ENCODE measurements around the gene ANO3. TPM values are rescaled to one million over a fixed set of nuclear protein-coding genes. Genes with fewer than 3 reads are reported as not detected.

The ANO3 gene
- total and polyA plus RNA-seq, 4 donors = under 0.01 to 2.0 (median 0.40) TPM

DNA sequence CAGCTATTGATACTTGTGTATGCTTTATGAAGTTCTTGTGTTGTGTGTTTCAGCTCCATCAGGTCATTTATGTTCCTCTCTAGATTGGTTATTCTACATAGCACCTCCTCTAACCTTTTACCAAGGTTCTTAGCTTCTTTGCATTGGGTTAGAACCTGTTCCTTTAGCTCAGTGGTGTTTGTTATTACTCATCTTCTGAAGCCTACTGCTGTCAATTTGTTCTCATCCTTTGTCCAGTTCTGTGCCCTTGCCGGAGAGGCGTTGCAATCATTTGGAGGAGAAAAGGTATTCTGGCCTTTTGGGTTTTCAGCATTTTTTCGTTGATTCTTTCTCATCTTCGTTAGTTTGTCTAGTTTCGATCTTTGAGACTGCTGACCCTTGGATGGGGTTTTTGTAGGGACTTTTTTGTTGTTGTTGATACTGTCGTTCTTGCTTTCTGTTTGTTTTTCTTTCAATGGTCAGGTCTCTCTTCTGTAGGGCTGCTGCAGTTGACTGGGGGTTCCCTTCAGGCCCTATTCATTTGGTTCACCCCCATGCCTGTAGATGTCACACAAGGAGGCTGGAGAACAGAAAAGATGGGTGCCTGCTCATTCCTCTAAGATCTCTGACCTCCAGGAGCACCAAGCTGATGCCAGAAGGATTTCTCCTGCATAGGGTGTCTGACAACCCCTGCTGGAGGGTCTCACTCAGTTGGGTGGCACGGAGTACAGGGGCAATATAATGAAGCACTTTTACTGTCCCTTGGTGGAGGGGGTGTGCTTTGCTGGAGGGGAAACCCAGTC lies 276.0 kb downstream of the ANO3 start:
- Histone ChIP-seq H3K27ac (ENCODE audit: low read depth in 1 of 2, low read length in 2 of 2) (no peak overlapping the region), H3K36me3 (ENCODE audit: control insufficient read depth in 4 of 4, insufficient read depth in 3 of 4, low read depth in 1 of 4, low read length in 3 of 4) (no peaks in the 10 kb centered on the region), H3K27me3 (ENCODE audit: control insufficient read depth in 4 of 4, insufficient read depth in 4 of 4, low read length in 3 of 4) (no peaks in the 10 kb centered on the region), H3K9ac (ENCODE audit: low read depth in 1 of 2, low read length in 2 of 2) (no peak overlapping the region), H3K4me3 (ENCODE audit: low read depth in 1 of 3, low read length in 3 of 3) (no peak overlapping the region), H3K4me1 (ENCODE audit: control insufficient read depth in 4 of 4, insufficient read depth in 4 of 4, low read length in 3 of 4) (no peaks in the 10 kb centered on the region), H3K9me3 (ENCODE audit: control insufficient read depth in 4 of 4, low read length in 3 of 4) (peaks cover 0 to 2% (median under 1%) of the 10 kb centered on the region in 4 donors)
- no peak for TF ChIP-seq FOXA1 (IDR thresholded peaks at IDR 0.05)
- TF ChIP-seq HNF4A (conservative IDR thresholded peaks at IDR 0.05) = no peak
- no peak for TF ChIP-seq TAF1 (conservative IDR thresholded peaks at IDR 0.05)
- no peak for TF ChIP-seq HNF4G (IDR thresholded peaks at IDR 0.05)
- TF ChIP-seq GABPA (IDR thresholded peaks at IDR 0.05 in 1 of 2, conservative IDR thresholded peaks at IDR 0.05 in 1 of 2) = no peak
- TF ChIP-seq FOXA2 (IDR thresholded peaks at IDR 0.05) = no peak
- TF ChIP-seq EGR1 (IDR thresholded peaks at IDR 0.05; ENCODE audit: low read depth in 2 of 2) = no peak
- TF ChIP-seq ZBTB33 (IDR thresholded peaks at IDR 0.05) = no peak
- 71% methylated on average over 7 of the region's 7 CpGs for WGBS
- no peak for DNase-seq (ENCODE audit: low spot score)

- H3K9me3 ChIP-seq (ENCODE audit: control insufficient read depth in 4 of 4, low read length in 3 of 4) = peaks cover 0 to 3% (median 2%) of the 10 kb centered on the region in 4 donors
- no peaks in the 10 kb centered on the region for H3K36me3 ChIP-seq (ENCODE audit: control insufficient read depth in 4 of 4, insufficient read depth in 3 of 4, low read depth in 1 of 4, low read length in 3 of 4)
- DNase-seq (ENCODE audit: low spot score) = no peak
- no peaks in the 10 kb centered on the region for H3K4me1 ChIP-seq (ENCODE audit: control insufficient read depth in 4 of 4, insufficient read depth in 4 of 4, low read length in 3 of 4)
- H3K27me3 ChIP-seq (ENCODE audit: control insufficient read depth in 4 of 4, insufficient read depth in 4 of 4, low read length in 3 of 4) = no peaks in the 10 kb centered on the region
- WGBS = 64% methylated on average over 9 of the region's 9 CpGs
- no peak overlapping the region for H3K27ac ChIP-seq (ENCODE audit: low read depth in 1 of 2, low read length in 2 of 2)
- H3K9ac ChIP-seq (ENCODE audit: low read depth in 1 of 2, low read length in 2 of 2) = no peak overlapping the region
- no peak overlapping the region for H3K4me3 ChIP-seq (ENCODE audit: low read depth in 1 of 3, low read length in 3 of 3)
- TF ChIP-seq EGR1 (IDR thresholded peaks at IDR 0.05; ENCODE audit: low read depth in 2 of 2) (no peak), NR2F2 (IDR thresholded peaks at IDR 0.05) (no peak), HNF4G (IDR thresholded peaks at IDR 0.05) (no peak), YY1 (IDR thresholded peaks at IDR 0.05) (no peak)
- TF ChIP-seq, protein P1, sequence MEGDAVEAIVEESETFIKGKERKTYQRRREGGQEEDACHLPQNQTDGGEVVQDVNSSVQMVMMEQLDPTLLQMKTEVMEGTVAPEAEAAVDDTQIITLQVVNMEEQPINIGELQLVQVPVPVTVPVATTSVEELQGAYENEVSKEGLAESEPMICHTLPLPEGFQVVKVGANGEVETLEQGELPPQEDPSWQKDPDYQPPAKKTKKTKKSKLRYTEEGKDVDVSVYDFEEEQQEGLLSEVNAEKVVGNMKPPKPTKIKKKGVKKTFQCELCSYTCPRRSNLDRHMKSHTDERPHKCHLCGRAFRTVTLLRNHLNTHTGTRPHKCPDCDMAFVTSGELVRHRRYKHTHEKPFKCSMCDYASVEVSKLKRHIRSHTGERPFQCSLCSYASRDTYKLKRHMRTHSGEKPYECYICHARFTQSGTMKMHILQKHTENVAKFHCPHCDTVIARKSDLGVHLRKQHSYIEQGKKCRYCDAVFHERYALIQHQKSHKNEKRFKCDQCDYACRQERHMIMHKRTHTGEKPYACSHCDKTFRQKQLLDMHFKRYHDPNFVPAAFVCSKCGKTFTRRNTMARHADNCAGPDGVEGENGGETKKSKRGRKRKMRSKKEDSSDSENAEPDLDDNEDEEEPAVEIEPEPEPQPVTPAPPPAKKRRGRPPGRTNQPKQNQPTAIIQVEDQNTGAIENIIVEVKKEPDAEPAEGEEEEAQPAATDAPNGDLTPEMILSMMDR (IDR thresholded peaks at IDR 0.05; ENCODE audit: low read depth, low read length, missing input control) = no peak
Measured at GRCh38 chr11:26608507-26609146, 276.7 kb downstream of the ANO3 start.

- DNase-seq (ENCODE audit: low spot score) = no peak
- WGBS = 41% methylated on average over 2 of the region's 2 CpGs
- no peaks in the 10 kb centered on the region for H3K4me1 ChIP-seq (ENCODE audit: control insufficient read depth in 4 of 4, insufficient read depth in 4 of 4, low read length in 3 of 4)
- no peak for TF ChIP-seq JUND (IDR thresholded peaks at IDR 0.05)
- TF ChIP-seq SP1 (IDR thresholded peaks at IDR 0.05) = no peak
- no peak for TF ChIP-seq EGR1 (IDR thresholded peaks at IDR 0.05; ENCODE audit: low read depth in 2 of 2)
- TF ChIP-seq TAF1 (conservative IDR thresholded peaks at IDR 0.05) = no peak
- TF ChIP-seq, protein P2, sequence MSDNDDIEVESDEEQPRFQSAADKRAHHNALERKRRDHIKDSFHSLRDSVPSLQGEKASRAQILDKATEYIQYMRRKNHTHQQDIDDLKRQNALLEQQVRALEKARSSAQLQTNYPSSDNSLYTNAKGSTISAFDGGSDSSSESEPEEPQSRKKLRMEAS (IDR thresholded peaks at IDR 0.05) = no peak
- TF ChIP-seq FOXA2 (IDR thresholded peaks at IDR 0.05) = no peak
- TF ChIP-seq YY1 (IDR thresholded peaks at IDR 0.05) = no peak
- TF ChIP-seq, protein P3, sequence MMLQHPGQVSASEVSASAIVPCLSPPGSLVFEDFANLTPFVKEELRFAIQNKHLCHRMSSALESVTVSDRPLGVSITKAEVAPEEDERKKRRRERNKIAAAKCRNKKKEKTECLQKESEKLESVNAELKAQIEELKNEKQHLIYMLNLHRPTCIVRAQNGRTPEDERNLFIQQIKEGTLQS (IDR thresholded peaks at IDR 0.05) = no peak
- TF ChIP-seq GABPA (IDR thresholded peaks at IDR 0.05 in 1 of 2, conservative IDR thresholded peaks at IDR 0.05 in 1 of 2) = no peak
- TF ChIP-seq NR2F2 (IDR thresholded peaks at IDR 0.05) = no peak
- H3K27ac ChIP-seq (ENCODE audit: low read depth in 1 of 2, low read length in 2 of 2) = no peak overlapping the region
- H3K36me3 ChIP-seq (ENCODE audit: control insufficient read depth in 4 of 4, insufficient read depth in 3 of 4, low read depth in 1 of 4, low read length in 3 of 4) = no peaks in the 10 kb centered on the region
- no peak overlapping the region for H3K9ac ChIP-seq (ENCODE audit: low read depth in 1 of 2, low read length in 2 of 2)
- no peak overlapping the region for H3K4me3 ChIP-seq (ENCODE audit: low read depth in 1 of 3, low read length in 3 of 3)
- no peaks in the 10 kb centered on the region for H3K27me3 ChIP-seq (ENCODE audit: control insufficient read depth in 4 of 4, insufficient read depth in 4 of 4, low read length in 3 of 4)
- peaks cover 0 to 5% (median 1%) of the 10 kb centered on the region in 4 donors for H3K9me3 ChIP-seq (ENCODE audit: control insufficient read depth in 4 of 4, low read length in 3 of 4)
Measured at GRCh38 chr11:26613759-26614158, 281.8 kb downstream of the ANO3 start.
